Measurements from ENCODE around the gene HEATR9.

Gene HEATR9

GRCh38 chr17:35906191-35906925 is 37.7 kb upstream of the HEATR9 start:
- TF ChIP-seq, protein P1, sequence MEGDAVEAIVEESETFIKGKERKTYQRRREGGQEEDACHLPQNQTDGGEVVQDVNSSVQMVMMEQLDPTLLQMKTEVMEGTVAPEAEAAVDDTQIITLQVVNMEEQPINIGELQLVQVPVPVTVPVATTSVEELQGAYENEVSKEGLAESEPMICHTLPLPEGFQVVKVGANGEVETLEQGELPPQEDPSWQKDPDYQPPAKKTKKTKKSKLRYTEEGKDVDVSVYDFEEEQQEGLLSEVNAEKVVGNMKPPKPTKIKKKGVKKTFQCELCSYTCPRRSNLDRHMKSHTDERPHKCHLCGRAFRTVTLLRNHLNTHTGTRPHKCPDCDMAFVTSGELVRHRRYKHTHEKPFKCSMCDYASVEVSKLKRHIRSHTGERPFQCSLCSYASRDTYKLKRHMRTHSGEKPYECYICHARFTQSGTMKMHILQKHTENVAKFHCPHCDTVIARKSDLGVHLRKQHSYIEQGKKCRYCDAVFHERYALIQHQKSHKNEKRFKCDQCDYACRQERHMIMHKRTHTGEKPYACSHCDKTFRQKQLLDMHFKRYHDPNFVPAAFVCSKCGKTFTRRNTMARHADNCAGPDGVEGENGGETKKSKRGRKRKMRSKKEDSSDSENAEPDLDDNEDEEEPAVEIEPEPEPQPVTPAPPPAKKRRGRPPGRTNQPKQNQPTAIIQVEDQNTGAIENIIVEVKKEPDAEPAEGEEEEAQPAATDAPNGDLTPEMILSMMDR (IDR thresholded peaks at IDR 0.05): no peak
- Histone ChIP-seq H3K4me3 (ENCODE audit: low read depth in 1 of 2, low read length in 1 of 2) (no peak overlapping the region), H3K9me3 (no peaks in the 10 kb centered on the region), H3K4me1 (ENCODE audit: control insufficient read depth in 1 of 2, insufficient read depth in 1 of 2, low read depth in 1 of 2, low read length in 1 of 2) (no peaks in the 10 kb centered on the region), H3K27ac (no peak overlapping the region), H3K36me3 (no peaks in the 10 kb centered on the region), H3K27me3 (no peaks in the 10 kb centered on the region)

- no peaks in the 10 kb centered on the region for H3K9me3 ChIP-seq
- H3K4me1 ChIP-seq (ENCODE audit: control insufficient read depth in 1 of 2, insufficient read depth in 1 of 2, low read depth in 1 of 2, low read length in 1 of 2): peaks cover 0 to 3% of the 10 kb centered on the region in 2 experiments
- H3K4me3 ChIP-seq (ENCODE audit: low read depth in 1 of 2, low read length in 1 of 2): no peak overlapping the region
- H3K27me3 ChIP-seq: no peaks in the 10 kb centered on the region
- no peak overlapping the region for H3K27ac ChIP-seq
- no peaks in the 10 kb centered on the region for H3K36me3 ChIP-seq
- TF ChIP-seq, protein P1 (IDR thresholded peaks at IDR 0.05): no peak
These were observed 34.8 kb upstream of the HEATR9 start for GRCh38 chr17:35903451-35903850.

- no peaks in the 10 kb centered on the region for H3K9me3 ChIP-seq
- H3K4me1 ChIP-seq (ENCODE audit: control insufficient read depth in 1 of 2, insufficient read depth in 1 of 2, low read depth in 1 of 2, low read length in 1 of 2): peaks cover 0 to 5% of the 10 kb centered on the region in 2 experiments
- H3K4me3 ChIP-seq (ENCODE audit: low read depth in 1 of 2, low read length in 1 of 2): no peak overlapping the region
- H3K36me3 ChIP-seq: no peaks in the 10 kb centered on the region
- H3K27ac ChIP-seq: no peak overlapping the region
- TF ChIP-seq, protein P1 (IDR thresholded peaks at IDR 0.05): no peak
- no peaks in the 10 kb centered on the region for H3K27me3 ChIP-seq
These were observed 33.0 kb upstream of the HEATR9 start for GRCh38 chr17:35901631-35902175.

- no peak overlapping the region for H3K4me3 ChIP-seq (ENCODE audit: low read depth in 1 of 2, low read length in 1 of 2)
- H3K27ac ChIP-seq: no peak overlapping the region
- no peaks in the 10 kb centered on the region for H3K27me3 ChIP-seq
- H3K4me1 ChIP-seq (ENCODE audit: control insufficient read depth in 1 of 2, insufficient read depth in 1 of 2, low read depth in 1 of 2, low read length in 1 of 2): peaks cover 0 to 9% of the 10 kb centered on the region in 2 experiments
- H3K9me3 ChIP-seq: no peaks in the 10 kb centered on the region
- no peaks in the 10 kb centered on the region for H3K36me3 ChIP-seq
- TF ChIP-seq, protein P1 (IDR thresholded peaks at IDR 0.05): no peak
These were observed 32.2 kb upstream of the HEATR9 start for GRCh38 chr17:35900708-35901480.

GRCh38 chr17:35900280-35900679 is 31.6 kb upstream of the HEATR9 start:
- Histone ChIP-seq H3K9me3 (no peaks in the 10 kb centered on the region), H3K4me1 (ENCODE audit: control insufficient read depth in 1 of 2, insufficient read depth in 1 of 2, low read depth in 1 of 2, low read length in 1 of 2) (peaks cover 0 to 12% of the 10 kb centered on the region in 2 experiments), H3K27ac (no peak overlapping the region), H3K4me3 (ENCODE audit: low read depth in 1 of 2, low read length in 1 of 2) (no peak overlapping the region), H3K36me3 (no peaks in the 10 kb centered on the region), H3K27me3 (no peaks in the 10 kb centered on the region)
- TF ChIP-seq, protein P1 (IDR thresholded peaks at IDR 0.05): no peak

Data from neutrophil (primary cell).